CD4-positive, alpha-beta T cell treated with Interleukin-10 for 1 hour (primary cell): ENCODE data around the gene CLCN7.

Experiments used
- DNase-seq: peaks from one replicate; pipeline ENCODE4 v3.0.0-alpha.2; 2020

The CLCN7 gene, protein sequence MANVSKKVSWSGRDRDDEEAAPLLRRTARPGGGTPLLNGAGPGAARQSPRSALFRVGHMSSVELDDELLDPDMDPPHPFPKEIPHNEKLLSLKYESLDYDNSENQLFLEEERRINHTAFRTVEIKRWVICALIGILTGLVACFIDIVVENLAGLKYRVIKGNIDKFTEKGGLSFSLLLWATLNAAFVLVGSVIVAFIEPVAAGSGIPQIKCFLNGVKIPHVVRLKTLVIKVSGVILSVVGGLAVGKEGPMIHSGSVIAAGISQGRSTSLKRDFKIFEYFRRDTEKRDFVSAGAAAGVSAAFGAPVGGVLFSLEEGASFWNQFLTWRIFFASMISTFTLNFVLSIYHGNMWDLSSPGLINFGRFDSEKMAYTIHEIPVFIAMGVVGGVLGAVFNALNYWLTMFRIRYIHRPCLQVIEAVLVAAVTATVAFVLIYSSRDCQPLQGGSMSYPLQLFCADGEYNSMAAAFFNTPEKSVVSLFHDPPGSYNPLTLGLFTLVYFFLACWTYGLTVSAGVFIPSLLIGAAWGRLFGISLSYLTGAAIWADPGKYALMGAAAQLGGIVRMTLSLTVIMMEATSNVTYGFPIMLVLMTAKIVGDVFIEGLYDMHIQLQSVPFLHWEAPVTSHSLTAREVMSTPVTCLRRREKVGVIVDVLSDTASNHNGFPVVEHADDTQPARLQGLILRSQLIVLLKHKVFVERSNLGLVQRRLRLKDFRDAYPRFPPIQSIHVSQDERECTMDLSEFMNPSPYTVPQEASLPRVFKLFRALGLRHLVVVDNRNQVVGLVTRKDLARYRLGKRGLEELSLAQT

DNA sequence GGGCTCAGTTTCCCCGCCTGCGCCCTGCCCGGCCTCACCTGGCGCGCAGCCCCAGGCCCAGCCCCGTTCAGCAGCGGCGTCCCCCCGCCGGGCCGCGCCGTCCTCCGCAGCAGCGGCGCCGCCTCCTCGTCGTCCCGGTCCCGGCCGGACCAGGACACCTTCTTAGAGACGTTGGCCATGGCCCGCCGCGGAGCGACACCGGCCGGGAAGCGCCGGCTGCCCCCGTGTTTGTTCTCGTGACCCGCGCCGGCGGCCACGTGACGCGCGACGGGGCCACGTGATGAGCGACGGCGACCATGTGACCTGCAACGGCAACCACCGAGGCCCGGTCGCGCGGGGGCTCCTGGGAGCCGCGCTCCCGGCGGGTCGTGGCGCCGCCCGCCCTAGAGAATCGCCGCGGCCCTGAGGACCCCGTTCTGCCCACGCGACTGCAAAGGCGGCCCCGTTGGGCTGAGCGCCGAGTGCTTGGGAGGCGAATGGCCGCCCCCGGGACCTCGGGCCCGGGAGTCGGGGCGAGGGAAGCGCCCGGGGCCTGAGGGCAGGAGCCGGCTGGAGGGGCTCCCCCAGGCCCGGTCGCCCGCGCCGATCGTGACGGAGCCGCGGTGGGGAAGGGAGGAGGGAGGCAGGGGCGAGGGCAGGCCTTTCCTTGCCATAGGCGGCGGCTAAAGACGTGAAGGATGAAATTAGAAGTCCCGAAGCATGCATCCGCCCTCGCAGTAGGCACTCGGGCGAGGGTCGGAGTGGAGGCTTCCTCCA is at the start of gene CLCN7:
TSS of gene CLCN7 (minus strand) at position 233 of the 756 bp plus-strand sequence. CDS start at position 179, 54 bp downstream.
- DNase-seq = peak; percentile 87

DNA sequence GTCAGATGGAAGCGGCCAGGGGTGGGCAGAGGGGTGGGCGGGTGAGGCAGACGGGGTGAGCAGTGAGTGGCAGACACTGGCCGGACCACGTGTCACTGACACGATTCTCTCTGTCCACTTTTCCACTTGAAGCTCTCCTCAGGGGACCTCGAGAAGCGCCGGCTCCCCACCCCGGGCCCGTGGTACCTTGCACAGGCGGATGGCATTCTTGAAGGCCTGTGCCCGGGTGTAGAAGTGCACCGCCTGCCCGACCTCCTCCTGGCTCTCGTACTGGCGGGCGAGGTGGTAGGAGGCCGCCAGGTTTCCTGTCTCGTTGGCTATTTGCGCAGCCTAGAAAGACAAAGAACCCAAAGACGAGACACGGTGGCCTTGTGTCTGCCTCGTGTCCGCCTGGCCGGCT is 49.5 kb upstream of the CLCN7 start:
- DNase-seq = no peak

DNA sequence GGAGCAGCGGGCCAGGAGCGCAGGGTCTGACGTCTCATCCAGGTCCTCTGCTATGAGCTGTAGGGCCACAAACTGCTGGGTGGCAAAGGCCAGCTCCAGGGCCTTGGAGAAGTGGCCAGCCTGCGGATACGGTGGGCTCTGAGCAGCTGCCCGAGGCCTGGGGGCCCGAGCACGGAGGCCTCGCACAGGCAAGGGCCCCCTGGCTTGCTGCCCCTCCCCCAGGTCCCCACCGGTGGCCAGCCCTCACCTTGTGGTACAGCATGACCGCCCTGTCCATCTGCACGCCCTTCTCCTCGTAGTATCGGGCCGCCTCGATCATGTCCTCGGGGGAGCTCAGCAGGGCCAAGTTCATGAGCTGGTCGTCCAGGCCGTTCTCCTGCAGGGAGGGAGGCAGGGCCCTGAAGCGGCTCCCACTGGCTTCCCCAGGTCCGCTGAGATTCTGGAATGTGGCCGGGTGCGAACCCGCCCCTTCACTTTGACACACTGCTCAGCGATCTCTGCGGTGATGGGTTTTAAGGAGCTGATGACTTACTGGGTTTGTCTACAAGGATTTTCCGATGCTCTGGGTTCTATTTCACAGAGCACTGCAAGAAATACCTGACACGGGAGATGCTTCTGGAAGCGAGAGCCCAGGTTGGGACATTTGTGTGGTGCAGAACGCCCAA is 48.9 kb upstream of the CLCN7 start:
- no peak for DNase-seq

DNA sequence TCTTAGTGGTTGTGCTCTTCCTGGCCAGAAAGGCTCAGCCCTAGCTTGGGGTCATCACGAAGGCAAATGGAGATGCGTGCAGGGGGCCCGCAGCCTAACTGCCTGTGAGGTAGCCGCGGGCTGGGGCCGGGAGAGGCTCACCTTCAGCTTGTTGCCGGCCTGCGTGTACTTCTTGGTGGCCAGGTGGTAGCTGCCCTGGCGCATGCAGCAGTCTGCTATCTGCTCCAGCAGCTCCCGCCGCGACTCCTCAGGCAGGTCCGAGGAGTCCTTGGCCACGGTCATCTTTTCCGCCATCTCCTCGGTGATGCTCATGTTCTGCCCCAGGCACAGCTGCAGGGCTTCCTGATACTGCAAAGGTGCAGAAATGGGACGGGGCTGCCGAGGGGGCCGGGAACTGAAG is 45.6 kb upstream of the CLCN7 start:
- DNase-seq = no peak

DNA sequence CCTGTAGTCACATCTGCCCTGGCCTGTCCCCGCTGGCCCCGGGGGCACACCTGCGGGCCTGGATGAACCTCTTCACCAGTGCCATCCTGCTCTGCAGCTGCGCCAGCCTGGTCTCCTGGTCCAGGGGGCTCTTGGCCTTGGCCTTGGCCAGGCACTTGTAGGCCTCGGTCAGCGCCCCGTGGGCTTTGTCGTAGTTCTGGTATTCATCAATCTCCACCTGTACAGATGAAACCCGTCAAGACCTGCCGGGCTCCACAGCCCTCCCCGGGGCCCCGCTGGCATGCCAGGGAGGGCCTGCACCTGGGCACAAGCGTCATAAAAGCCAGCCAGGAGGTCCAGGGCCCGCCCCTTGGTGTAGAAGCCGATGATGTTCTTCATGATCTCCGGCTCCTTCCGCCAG is 45.0 kb upstream of the CLCN7 start:
- DNase-seq = no peak

DNA sequence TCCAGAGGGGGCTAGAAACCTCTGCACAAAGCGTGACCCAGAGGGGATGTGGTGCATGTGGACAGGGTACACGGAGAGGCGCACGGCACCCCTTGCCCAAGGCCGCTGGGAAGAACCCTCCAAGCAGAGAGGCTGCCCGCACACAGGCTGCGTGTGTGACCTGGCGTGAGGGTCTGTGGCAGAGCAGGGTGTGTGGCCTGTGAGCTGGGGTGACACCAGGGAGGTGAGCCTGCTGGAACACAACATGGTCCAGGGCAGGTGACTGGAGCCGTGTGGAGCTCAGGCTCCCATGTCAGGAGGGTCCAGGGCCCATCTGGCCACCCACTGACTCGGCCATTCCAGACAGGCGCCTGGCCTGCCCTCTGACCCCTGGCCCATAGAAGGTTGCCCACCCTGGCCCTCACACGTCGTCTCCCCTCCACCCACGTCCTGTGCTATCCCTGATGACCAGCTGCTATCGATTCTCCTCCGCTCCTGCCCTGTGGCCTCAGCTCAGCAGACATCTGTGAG is 43.9 kb upstream of the CLCN7 start:
- DNase-seq = no peak

DNA sequence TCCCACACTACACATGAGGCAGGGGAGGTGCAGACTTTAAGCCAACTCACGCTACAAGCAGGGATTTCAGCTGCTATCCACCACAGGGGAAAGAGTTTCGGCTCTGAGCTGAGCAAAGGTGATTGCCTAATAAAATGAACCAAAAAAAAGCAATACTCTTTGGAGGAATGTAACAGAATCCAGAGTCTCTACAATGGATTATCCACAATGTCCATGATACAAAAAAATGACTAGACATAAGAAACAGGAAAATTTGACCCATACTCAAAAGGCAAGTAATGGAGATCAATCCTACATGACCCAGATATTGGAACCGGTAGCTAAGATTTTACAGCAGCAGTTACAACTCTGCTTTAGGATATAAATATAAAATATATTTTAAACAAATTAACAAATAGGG is 39.7 kb upstream of the CLCN7 start:
- no peak for DNase-seq

DNA sequence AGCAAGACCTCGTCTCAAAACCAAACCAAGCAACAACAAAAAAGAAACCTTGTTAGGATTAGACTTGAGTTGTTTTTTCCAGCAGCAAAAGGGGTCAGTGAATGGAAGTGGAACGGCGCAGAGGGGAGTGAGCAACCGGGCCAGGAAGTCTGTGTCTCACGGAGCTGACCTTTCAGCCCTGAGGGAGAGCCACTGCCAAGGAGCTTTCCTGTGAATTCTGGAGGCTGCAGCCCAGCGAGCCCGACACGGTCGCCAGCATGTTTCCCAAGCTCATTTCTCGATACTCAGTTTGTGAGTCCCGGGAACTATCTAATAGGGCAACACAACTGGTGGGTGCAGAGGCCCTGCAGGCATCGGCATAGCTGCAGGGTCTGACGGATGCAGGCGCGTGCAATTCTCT is 37.9 kb upstream of the CLCN7 start:
- no peak for DNase-seq

DNA sequence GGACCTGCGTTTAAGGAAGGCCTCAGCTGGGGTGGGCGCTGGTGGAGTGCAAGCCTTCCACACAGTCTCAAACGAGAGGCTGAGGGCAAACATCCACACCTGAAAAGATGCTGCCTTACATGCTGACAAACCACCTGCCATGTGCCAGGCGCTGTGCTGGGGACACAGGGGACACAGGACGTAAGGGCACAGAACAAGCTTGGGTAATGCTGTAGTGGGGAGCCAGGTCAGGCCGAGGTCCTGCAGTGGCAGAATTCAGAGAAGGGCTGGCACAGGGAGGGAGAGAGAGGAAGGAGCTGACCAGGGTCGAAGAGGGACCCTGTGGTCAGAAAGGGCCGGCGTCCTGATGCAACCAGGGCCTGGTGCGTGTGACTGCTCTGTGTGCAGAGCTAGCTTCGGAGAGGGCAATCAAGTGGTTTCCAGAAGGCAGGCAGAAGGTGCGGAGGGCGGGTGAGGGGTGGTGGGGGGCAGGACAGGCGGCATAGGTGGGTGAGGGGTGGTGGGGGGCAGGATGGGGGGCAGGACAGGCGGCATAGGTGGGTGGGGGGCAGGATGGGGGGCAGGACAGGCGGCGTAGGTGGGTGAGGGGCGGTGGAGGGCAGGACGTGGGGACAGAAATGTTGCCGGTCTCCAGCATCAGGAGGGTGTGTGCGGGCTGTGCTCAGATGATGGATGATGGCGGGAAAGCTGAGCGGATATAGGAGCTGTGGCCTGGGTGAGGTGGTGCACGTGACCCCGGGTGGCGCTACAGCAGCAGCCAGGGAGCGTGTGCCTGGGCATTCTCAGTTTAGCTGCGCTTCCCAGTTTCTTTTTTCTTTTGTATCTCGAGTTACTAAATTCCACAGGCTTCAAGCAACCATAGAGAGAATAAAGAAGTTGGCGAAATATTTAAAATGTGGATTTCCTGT is 37.1 kb upstream of the CLCN7 start:
- no peak for DNase-seq

DNA sequence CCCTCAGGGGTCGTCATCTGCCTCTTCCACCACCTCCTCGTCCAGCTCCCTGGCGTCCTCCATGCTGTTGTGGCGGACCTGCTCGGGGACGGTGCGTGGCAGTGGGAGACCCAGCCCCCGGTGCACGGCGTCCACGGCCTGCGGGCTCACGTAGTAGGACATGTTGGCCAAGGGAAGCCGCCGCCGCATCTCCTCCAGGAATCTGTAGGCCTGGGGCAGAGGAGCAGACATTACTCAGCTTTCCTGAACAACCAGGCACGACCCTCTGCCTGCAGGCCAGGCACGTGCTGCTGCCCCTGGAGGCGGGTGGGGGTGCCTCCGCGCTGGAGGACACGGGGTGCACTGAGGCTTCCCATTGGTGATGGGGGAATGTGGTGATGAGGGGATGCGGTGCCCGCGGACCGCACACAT is 36.1 kb upstream of the CLCN7 start:
- DNase-seq = no peak

DNA sequence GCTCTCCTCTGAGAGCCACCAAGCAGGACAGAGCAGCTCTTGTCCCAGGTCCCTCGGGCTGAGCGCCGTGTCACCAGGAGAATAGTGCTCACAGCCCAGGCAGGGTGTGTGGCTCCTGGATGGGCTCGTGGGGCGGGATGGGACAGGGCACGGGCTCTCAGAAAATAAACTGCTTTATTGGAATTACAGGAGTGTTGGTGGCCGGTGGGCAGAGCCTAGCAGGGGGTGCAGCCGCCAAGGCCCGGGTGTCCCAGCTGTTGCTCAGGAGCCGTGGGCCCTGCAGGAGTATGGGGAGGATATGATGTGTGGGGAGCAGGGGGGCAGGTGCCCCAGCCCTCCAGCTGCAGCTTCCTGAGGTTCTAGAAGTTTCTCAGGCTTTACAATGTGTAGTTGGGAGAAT is 35.4 kb upstream of the CLCN7 start:
- no peak for DNase-seq

DNA sequence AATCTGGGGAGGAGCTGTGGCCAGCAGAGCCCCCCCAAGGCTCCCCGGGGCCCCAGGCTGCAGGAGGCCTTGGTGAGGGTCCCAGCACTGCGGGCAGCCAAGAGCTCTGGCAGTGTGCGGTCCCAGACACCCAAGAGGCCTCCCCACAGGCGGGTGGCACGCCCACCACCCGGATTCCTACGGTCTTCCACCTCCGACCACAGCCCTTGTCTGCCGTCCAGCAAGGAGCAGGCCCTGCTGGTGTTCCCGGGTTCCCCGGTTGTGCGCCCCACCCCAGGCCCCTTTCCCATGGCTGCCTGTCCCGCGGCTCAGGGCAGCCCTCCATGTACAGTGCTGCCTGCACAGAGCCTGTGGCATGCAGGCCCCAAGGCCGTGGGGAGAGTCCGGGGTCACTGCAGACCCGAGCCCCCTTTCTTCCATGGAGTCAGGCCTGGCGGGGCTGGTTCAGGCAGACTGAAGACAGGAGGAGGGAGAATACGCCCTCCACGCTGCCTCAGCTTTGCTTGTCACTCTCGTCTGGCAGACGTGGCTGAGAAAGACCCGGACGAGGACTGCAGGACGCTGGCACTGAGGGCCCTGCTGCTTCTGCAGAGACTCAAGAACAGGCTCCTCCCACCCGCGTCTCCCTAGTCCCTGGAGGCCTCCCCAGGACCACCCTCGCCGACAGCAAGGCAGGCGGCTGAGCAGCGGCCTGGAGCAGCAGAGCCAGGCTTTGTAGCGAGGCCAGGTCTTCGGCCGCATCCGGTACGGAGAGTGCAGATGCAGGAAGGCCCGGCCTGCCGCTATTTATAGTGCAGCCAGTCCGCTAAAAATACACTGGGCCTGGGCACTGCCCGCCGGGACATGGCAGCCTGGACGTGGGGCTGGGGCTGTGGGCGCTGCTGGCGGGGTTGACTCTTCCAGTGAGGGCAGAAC is 34.7 kb upstream of the CLCN7 start:
- DNase-seq = no peak

DNA sequence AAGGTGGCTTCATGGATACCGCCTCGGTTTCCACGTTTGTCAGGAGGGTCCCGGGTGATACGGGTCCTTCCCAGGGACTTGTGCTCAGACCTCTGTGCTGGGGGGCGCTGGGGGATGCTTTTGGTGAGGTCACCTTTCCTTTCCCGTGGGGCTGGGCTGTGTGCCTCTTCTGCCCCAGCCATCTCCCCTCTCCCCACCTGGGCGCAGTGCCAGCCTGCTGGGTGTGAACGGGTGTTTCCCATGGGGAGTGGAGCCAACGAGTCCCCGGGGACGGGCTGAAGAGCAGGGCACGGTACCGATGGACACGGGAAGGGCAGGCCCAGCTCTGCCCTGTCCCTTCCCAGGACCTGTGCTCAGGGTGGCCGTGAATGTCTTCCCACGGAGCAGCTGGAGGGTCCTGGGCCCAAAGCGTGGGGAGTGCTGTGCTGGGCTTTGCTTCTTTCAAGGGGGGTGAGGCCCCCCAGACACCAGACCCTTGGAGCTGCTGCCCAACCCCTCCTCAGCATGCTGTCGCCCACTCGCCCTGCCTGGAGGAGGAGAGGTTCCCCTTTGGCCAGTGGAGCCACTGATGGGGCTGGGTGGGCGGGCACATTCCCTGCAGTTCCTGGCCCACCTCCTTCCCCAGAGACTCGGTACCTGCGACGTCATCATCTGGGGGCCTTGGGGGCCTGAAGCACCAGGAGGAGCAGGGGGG is 33.8 kb upstream of the CLCN7 start:
- no peak for DNase-seq

DNA sequence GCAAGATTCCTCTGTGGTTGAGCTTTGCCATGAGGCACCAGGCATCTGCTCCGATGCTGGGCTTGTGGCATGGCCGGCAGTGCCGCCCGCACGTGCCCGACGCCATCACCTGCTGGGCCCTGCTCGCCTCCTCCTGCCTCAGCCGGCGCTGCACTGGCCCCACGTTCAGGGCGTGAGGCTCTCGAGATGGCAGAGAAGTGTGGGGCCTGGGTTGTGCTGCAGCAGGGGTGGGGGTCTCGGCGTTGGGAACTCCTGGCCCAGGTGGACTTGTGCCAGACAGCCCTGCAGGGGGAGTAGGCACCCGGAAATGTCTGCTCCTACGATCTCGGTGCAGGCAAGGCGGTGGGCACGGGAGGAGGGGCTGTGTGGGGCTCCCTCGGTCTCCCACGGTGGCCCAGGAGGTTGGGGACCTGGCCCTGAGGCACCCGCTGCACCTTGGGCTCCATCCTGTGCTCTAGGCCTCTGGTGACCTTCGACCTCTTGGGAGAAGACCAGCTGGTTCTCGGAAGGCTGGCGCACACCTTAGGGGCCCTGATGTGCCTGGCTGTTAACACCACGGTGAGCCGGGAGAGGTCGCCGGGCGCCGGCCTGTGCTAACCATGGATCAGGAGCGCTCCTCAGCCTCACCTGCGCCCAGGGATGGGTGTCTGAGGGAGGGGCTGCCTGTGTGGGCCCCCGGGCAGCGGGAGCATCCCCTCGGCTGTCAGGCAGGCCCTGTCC is 31.8 kb upstream of the CLCN7 start:
- no peak for DNase-seq

DNA sequence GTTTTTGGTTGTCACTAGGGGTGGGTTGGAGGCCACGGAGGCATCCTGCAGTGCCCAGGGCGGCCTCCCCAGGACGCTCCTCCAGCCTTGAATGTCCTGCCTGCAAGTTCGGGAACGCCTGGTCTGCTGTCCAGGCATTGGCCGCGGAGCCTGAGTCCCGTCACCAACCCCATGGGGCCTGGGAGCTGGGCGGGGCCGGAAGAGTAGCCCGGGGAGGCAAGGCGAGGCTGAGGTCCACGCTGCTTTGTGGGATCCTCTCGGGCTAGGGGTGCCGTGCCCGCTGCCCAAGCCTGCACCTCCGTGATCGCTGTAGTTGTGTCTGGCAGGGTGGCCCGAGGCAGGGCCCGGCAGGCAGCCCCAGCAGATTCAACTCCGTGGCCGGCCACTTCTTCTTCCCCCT is 31.1 kb upstream of the CLCN7 start:
- no peak for DNase-seq

DNA sequence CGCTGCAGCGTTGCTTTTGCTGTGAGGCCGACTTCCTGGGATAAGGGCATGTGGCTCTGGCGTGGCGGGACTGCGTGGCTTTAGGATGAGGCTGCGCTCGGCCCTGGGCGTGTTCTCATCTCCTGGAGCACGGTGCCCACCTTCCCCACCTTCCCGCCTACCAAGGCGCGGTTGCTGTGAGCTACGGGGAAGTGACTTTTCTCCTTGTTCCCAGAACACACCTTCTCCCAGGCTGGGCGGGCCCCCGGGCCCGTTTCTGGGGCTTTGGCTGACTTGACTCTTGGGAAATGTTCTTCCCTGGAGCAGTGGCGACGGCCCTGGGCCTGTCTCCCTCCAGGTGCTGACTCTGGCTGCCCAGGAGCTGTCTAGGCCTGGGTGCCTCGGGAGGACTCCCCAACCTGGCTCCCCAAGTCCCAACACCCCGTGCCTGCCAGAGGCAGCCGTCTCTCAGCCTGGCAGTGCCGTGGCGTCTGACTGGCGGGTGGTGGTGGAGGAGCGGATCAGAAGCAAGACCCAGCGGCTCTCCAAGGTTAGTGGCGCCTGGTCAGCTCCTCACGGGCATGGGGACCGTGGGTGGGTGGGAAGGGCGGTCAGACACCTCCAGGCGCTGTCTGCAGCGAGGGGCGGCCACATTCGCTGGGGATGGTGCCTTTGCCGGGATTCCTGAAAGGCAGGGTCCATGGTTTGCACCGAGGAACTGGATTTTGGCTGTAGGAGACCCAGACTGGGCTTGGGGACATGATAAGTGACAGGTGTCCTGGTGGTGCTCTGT is 30.4 kb upstream of the CLCN7 start:
- no peak for DNase-seq

DNA sequence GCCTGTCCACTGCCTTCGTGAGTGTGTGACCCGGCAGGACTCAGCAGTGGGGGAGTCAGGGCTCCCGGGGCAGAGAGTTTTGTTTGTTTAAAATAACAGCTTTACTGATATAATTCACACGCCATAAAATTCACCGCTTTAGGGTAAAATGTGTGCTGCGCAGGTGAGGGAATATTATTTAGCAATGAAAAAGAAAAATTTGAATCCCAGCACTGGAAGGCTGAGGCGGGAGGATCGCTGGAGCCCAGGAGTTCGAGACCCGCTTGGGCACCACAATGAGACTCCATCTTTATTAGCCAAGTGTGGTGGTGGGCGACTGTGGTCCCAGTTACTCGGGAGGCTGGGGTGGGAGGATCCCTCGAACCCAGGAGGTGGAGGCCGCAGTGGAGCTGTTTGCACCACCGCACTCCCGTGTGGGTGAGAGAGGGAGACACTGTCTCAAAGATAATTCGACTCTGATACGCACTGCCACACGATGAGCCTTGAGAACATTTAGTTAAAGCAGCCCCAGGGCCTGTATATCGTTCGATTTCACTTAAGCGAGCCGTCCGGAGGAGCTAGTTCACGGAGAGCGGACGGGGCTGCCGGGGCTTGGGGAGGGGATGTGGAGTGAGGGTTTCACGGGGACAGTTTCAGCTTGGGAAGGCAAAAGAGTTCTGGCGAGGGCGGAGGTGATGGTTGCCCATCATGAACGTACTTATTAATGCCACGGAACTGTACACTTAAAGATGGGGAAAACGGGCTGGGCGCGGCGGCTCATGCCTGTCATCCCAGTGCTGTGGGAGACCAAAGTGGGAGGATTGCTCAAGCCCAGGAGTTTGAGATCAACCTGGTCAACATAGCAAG is 28.5 kb upstream of the CLCN7 start:
- no peak for DNase-seq
